Measurements from ENCODE around the gene ACLY.

GRCh38 chr17:41891135-41892020 lies 27.4 kb downstream of the ACLY start:
- no peak for TF ChIP-seq GATA2 (IDR thresholded peaks at IDR 0.05; ENCODE audit: low read depth, low read length)
- no peak for TF ChIP-seq GATA3 (IDR thresholded peaks at IDR 0.05; ENCODE audit: low read depth, low read length)

Data from SH-SY5Y (cell line).